Spleen (tissue), 7 donors: ENCODE results near the gene UIMC1.

ENCODE experiments used
- POLR2AphosphoS5 ChIP-seq, 3 donors: sonication (generic); formaldehyde crosslinking; IDR thresholded peaks; one replicate each; pipeline ENCODE4 v1.5.1; 2017; ENCODE audit warnings: antibody characterized with exemption in 3 of 3
- TF ChIP-seq, protein P1 (sequence below), 11 experiments: fragments of 200-600 bp in 7 of 11; fragments of 450-650 bp in 4 of 11; sonication (generic) in 4 of 11; IDR thresholded peaks in 8 of 11; conservative IDR thresholded peaks in 3 of 11; 1 replicate in 7 of 11; 2 replicates in 4 of 11; pipeline versions ENCODE4 v1.4.0 to v1.8.0; 2016 to 2021; ENCODE audit warnings: antibody characterized with exemption in 11 of 11, inconsistent platforms in 4 of 11, mild to moderate bottlenecking in 1 of 11
- donor health status: DM: no; HTN: no; CAD: no; lungs with moderate emphysema.
- donor health status: DM: no; HTN: no; CAD: no.
- donor health status: DM: no; HTN: no; CAD: no.

GRCh38 chr5:176868731-176869130 is 137.8 kb downstream of the UIMC1 start:
- peak in 1 of 3 donors; percentile 24 for TF ChIP-seq POLR2AphosphoS5 (IDR thresholded peaks at IDR 0.05)
- TF ChIP-seq, protein P1, sequence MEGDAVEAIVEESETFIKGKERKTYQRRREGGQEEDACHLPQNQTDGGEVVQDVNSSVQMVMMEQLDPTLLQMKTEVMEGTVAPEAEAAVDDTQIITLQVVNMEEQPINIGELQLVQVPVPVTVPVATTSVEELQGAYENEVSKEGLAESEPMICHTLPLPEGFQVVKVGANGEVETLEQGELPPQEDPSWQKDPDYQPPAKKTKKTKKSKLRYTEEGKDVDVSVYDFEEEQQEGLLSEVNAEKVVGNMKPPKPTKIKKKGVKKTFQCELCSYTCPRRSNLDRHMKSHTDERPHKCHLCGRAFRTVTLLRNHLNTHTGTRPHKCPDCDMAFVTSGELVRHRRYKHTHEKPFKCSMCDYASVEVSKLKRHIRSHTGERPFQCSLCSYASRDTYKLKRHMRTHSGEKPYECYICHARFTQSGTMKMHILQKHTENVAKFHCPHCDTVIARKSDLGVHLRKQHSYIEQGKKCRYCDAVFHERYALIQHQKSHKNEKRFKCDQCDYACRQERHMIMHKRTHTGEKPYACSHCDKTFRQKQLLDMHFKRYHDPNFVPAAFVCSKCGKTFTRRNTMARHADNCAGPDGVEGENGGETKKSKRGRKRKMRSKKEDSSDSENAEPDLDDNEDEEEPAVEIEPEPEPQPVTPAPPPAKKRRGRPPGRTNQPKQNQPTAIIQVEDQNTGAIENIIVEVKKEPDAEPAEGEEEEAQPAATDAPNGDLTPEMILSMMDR (IDR thresholded peaks at IDR 0.05 in 8 of 11, conservative IDR thresholded peaks at IDR 0.05 in 3 of 11) = no peak
